H9 (cell line): ENCODE results near the gene POLR3H. TPM values are rescaled to one million over a fixed set of nuclear protein-coding genes. Genes with fewer than 3 reads are reported as not detected.
"Not testable (repeated sequence)": the region's sequence is repeated elsewhere in the genome, so short reads cannot be mapped to it uniquely, and the experiment has no call there.

Experiments
- DNase-seq: peaks from one replicate; pipeline ENCODE4 v3.0.0-alpha.2; 2017
- H2AFZ ChIP-seq: one replicate; pipeline ENCODE4 v1.6.1; 2013; ENCODE audit warnings: mild to moderate bottlenecking, low read length, control low read depth, moderate library complexity
- H2AK5ac ChIP-seq: 2 replicates; pipeline ENCODE4 v1.6.1; 2013; ENCODE audit warnings: low read length, control low read depth, mixed read lengths; ENCODE audit not compliant: insufficient read length
- H2BK120ac ChIP-seq: one replicate; pipeline ENCODE4 v1.6.1; 2013; ENCODE audit warnings: low read depth, mild to moderate bottlenecking, low read length, control low read depth, inconsistent platforms; ENCODE audit not compliant: poor library complexity, severe bottlenecking
- H2BK12ac ChIP-seq: 2 replicates; pipeline ENCODE4 v1.6.1; 2013; ENCODE audit warnings: low read length, control low read depth, mixed read lengths, low read depth; ENCODE audit not compliant: insufficient read length
- H2BK15ac ChIP-seq: 2 replicates; pipeline ENCODE4 v1.6.1; 2013; ENCODE audit warnings: low read depth, low read length, control low read depth
- H2BK20ac ChIP-seq: one replicate; pipeline ENCODE4 v1.6.1; 2013; ENCODE audit warnings: low read depth, mild to moderate bottlenecking, low read length, control low read depth, inconsistent platforms; ENCODE audit not compliant: poor library complexity, severe bottlenecking
- H2BK5ac ChIP-seq: 2 replicates; pipeline ENCODE4 v1.6.1; 2013; ENCODE audit warnings: low read length, control low read depth, mixed read lengths; ENCODE audit not compliant: insufficient read length
- H3K14ac ChIP-seq: 2 replicates; pipeline ENCODE4 v1.6.1; 2013; ENCODE audit warnings: low read length, control low read depth; ENCODE audit not compliant: insufficient read depth
- H3K18ac ChIP-seq: 2 replicates; pipeline ENCODE4 v1.6.1; 2013; ENCODE audit warnings: low read depth, mild to moderate bottlenecking, mixed read lengths, low read length, control low read depth; ENCODE audit not compliant: insufficient read length
- H3K23ac ChIP-seq: 2 replicates; pipeline ENCODE4 v1.6.1; 2013; ENCODE audit warnings: low read length, control low read depth, mixed read lengths, low read depth; ENCODE audit not compliant: insufficient read length
- H3K23me2 ChIP-seq: 2 replicates; pipeline ENCODE4 v1.6.1; 2013; ENCODE audit warnings: low read depth, mild to moderate bottlenecking, mixed read lengths, low read length, control low read depth; ENCODE audit not compliant: insufficient read length, poor library complexity, severe bottlenecking
- H3K27ac ChIP-seq: 2 replicates; pipeline ENCODE4 v1.5.1; 2013; ENCODE audit warnings: low read length, control low read depth, mixed read lengths, low read depth; ENCODE audit not compliant: insufficient read length
- H3K27me3 ChIP-seq: 2 replicates; pipeline ENCODE4 v1.6.1; 2013; ENCODE audit warnings: low read length, control low read depth, inconsistent platforms; ENCODE audit not compliant: insufficient read depth
- H3K4ac ChIP-seq: 2 replicates; pipeline ENCODE4 v1.6.1; 2013; ENCODE audit warnings: low read depth, mild to moderate bottlenecking, control low read depth, inconsistent platforms, low read length, moderate library complexity
- H3K4me1 ChIP-seq: 2 replicates; pipeline ENCODE4 v1.6.1; 2013; ENCODE audit warnings: low read length, control low read depth, inconsistent platforms; ENCODE audit not compliant: insufficient read depth
- H3K4me2 ChIP-seq: 2 replicates; pipeline ENCODE4 v1.6.1; 2013; ENCODE audit warnings: low read length, control low read depth, mixed read lengths; ENCODE audit not compliant: insufficient read length, insufficient read depth
- H3K56ac ChIP-seq: 2 replicates; pipeline ENCODE4 v1.6.1; 2013; ENCODE audit warnings: low read depth, mild to moderate bottlenecking, mixed read lengths, low read length, control low read depth; ENCODE audit not compliant: insufficient read length
- H3K79me1 ChIP-seq: 2 replicates; pipeline ENCODE4 v1.6.1; 2013; ENCODE audit warnings: low read depth, mild to moderate bottlenecking, moderate library complexity, low read length, control low read depth, inconsistent platforms; ENCODE audit not compliant: insufficient read depth, poor library complexity, severe bottlenecking
- H3K79me2 ChIP-seq: 2 replicates; pipeline ENCODE4 v1.6.1; 2013; ENCODE audit warnings: low read length, control low read depth, inconsistent platforms; ENCODE audit not compliant: insufficient read depth
- H3K9ac ChIP-seq: 2 replicates; pipeline ENCODE4 v1.6.1; 2013; ENCODE audit warnings: low read length, control low read depth, mixed read lengths; ENCODE audit not compliant: insufficient read length; ENCODE audit errors: extremely low read depth
- H3K9me3 ChIP-seq: one replicate; pipeline ENCODE4 v1.6.1; 2013; ENCODE audit warnings: low read depth, low read length, inconsistent platforms; ENCODE audit not compliant: control insufficient read depth
- H3T11ph ChIP-seq: one replicate; pipeline ENCODE4 v1.6.1; 2013; ENCODE audit warnings: mild to moderate bottlenecking, low read length, control low read depth, inconsistent platforms
- H4K20me1 ChIP-seq: one replicate; pipeline ENCODE4 v1.6.1; 2013; ENCODE audit not compliant: control insufficient read depth, insufficient read length, insufficient read depth
- H4K5ac ChIP-seq: 2 replicates; pipeline ENCODE4 v1.6.1; 2013; ENCODE audit warnings: low read depth, mild to moderate bottlenecking, mixed read lengths, low read length, control low read depth; ENCODE audit not compliant: insufficient read length
- H4K8ac ChIP-seq: replicated peaks from 2 replicates; pipeline ENCODE4 v1.6.1; 2013; ENCODE audit warnings: low read length, control low read depth, mixed read lengths, low read depth; ENCODE audit not compliant: insufficient read length
- H4K91ac ChIP-seq: 2 replicates; pipeline ENCODE4 v1.6.1; 2013; ENCODE audit warnings: low read depth, mild to moderate bottlenecking, moderate library complexity, mixed read lengths, low read length, control low read depth; ENCODE audit not compliant: insufficient read length
- H3K27ac Mint-ChIP-seq, 3 experiments: 2 replicates in 2 of 3; 3 replicates in 1 of 3; pipeline ENCODE4 v1.8.0; 2020 to 2021; ENCODE audit warnings: mixed read lengths in 3 of 3, mild to moderate bottlenecking in 1 of 3, moderate library complexity in 1 of 3
- H3K27me3 Mint-ChIP-seq: 2 replicates; pipeline ENCODE4 v1.8.0; 2021; ENCODE audit warnings: low read depth, mild to moderate bottlenecking, moderate library complexity, mixed read lengths
- H3K36me3 Mint-ChIP-seq, 3 experiments: 2 replicates in 2 of 3; 3 replicates in 1 of 3; pipeline ENCODE4 v1.8.0; 2020 to 2021; ENCODE audit warnings: low read depth in 3 of 3, mixed read lengths in 3 of 3; ENCODE audit not compliant: insufficient read depth in 1 of 3
- H3K4me1 Mint-ChIP-seq, 2 experiments: 2 replicates each; pipeline ENCODE4 v1.8.0; 2020; ENCODE audit warnings: mixed read lengths in 2 of 2
- H3K4me3 Mint-ChIP-seq, 2 experiments: 2 replicates in 1 of 2; 3 replicates in 1 of 2; pipeline ENCODE4 v1.8.0; 2020 to 2021; ENCODE audit warnings: mild to moderate bottlenecking in 2 of 2, mixed read lengths in 2 of 2, moderate library complexity in 1 of 2
- H3K9me3 Mint-ChIP-seq, 2 experiments: 2 replicates in 1 of 2; 3 replicates in 1 of 2; pipeline ENCODE4 v1.8.0; 2020; ENCODE audit warnings: mild to moderate bottlenecking in 2 of 2, mixed read lengths in 2 of 2, moderate library complexity in 1 of 2
- WGBS: extraction: QIAGEN DNeasy Blood & Tissue Kit; methylation state at CpG from one replicate; pipeline ENCODE4 v1.1.7; 2013; ENCODE audit warnings: missing lambda C conversion rate, low lambda C conversion rate, mixed read lengths; ENCODE audit not compliant: insufficient read length; ENCODE audit errors: extremely low coverage; 5-methylcytosine and 5-hydroxymethylcytosine counted together
- long read RNA-seq: library from polyadenylated mRNA; unstranded; transcript quantifications from one replicate; pipeline ENCODE4 v2.0.0, GENCODE V29; 2020
- total RNA-seq: library from RNA; stranded (reverse); gene quantifications from 2 replicates; pipeline ENCODE4 v1.2.1, GENCODE V29; 2021
- TF ChIP-seq, protein P1 (sequence below): fragments of 200-600 bp; sonication (generic); conservative IDR thresholded peaks from 3 replicates; pipeline ENCODE4 v1.8.0; 2021; ENCODE audit warnings: antibody characterized with exemption, mild to moderate bottlenecking

Gene POLR3H, protein sequence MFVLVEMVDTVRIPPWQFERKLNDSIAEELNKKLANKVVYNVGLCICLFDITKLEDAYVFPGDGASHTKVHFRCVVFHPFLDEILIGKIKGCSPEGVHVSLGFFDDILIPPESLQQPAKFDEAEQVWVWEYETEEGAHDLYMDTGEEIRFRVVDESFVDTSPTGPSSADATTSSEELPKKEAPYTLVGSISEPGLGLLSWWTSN
- total RNA-seq = 63.6 and 68.2 TPM in 2 replicates
- long read RNA-seq, full-length matches to known transcripts = 248 of 308 reads
- long read RNA-seq, partial matches to known transcripts = 11 of 308 reads
- long read RNA-seq, other reads (novel, unspliced or antisense) = 49 of 308 reads

DNA sequence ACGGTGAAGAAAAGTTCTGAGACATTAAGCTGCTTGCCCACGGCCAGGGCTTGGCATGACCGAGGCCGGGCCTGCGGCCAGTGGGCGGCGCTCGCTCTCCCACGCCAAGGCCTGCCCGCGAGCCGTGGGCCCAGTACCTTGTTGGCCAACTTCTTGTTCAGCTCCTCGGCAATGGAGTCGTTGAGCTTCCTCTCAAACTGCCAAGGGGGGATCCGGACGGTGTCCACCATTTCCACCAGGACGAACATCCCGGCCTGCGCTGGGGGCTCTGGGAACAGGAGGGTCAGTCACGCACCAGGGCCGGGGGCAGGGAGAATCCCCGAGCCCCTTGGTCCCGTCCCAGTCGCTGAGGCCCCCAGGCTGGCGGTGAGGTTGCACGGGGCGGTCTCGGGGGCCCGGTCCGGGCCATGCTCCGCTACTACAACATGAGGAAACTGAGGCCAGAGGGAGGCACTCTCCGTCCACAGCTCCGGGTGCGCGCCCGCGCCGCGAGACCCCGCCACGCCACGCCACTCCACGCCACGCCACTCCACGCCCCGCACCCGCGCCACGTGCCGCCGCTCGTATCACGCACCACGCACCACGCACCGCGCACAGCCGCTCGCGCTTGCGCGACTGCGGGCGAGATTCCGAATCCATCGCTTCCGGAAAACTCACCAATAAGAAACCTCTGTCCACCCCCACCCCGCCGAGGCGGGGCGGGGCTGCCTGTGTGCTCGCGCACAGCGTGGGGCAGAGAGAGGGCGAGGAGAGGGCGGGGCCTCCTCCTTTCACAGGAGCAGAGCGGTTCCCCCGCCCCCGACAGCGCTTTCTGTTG lies at the start of gene POLR3H:
TSS of gene POLR3H (minus strand) at position 617 of the 817 bp plus-strand sequence. CDS start at position 248, 369 bp downstream.
- Mint-ChIP-seq H3K36me3 (peaks cover 9 to 19% (median 14%) of the 10 kb centered on the region in 3 experiments; a peak in 6 of 7 replicates), H3K4me1 (peaks cover 17 to 27% of the 10 kb centered on the region in 2 experiments), H3K27ac (peak within 1 kb of the TSS in 2 of 3 experiments; percentile 19 to 96; a peak in 2 of 7 replicates), H3K27me3 (peaks cover 4% of the 10 kb centered on the region; the same call in 1 of the 2 replicates), H3K4me3 (peak within 1 kb of the TSS; percentile 94 to 97), H3K9me3 (no peaks in the 10 kb centered on the region)
- Histone ChIP-seq H4K91ac (no peak within 1 kb of the TSS), H3K14ac (peak within 1 kb of the TSS; percentile 38; the same call in 1 of the 2 replicates), H2BK5ac (no peak within 1 kb of the TSS), H2BK12ac (no peak within 1 kb of the TSS), H3K4ac (no peak within 1 kb of the TSS), H4K5ac (no peak within 1 kb of the TSS), H3K27ac (no peak within 1 kb of the TSS), H3K56ac (no peak within 1 kb of the TSS), H2BK20ac (no peak within 1 kb of the TSS), H4K20me1 (no peaks in the 10 kb centered on the region), H3K27me3 (no peaks in the 10 kb centered on the region), H2BK120ac (no peak within 1 kb of the TSS), H3K23ac (no peak within 1 kb of the TSS), H3K9me3 (no peaks in the 10 kb centered on the region), H3K4me1 (no peaks in the 10 kb centered on the region), H2AFZ (no peak within 1 kb of the TSS), H3K79me1 (no peaks in the 10 kb centered on the region), H2AK5ac (no peak within 1 kb of the TSS), H3K9ac (peak within 1 kb of the TSS; percentile 27), H2BK15ac (no peak within 1 kb of the TSS), H3K79me2 (peaks cover 7% of the 10 kb centered on the region), H3K18ac (peak within 1 kb of the TSS; percentile 30), H3T11ph (no peak within 1 kb of the TSS), H3K23me2 (no peaks in the 10 kb centered on the region), H3K4me2 (peak within 1 kb of the TSS; percentile 53), H4K8ac (no peak within 1 kb of the TSS)
- WGBS = no CpG with 5 or more reads among the region's 80 CpGs
- TF ChIP-seq, protein P1, sequence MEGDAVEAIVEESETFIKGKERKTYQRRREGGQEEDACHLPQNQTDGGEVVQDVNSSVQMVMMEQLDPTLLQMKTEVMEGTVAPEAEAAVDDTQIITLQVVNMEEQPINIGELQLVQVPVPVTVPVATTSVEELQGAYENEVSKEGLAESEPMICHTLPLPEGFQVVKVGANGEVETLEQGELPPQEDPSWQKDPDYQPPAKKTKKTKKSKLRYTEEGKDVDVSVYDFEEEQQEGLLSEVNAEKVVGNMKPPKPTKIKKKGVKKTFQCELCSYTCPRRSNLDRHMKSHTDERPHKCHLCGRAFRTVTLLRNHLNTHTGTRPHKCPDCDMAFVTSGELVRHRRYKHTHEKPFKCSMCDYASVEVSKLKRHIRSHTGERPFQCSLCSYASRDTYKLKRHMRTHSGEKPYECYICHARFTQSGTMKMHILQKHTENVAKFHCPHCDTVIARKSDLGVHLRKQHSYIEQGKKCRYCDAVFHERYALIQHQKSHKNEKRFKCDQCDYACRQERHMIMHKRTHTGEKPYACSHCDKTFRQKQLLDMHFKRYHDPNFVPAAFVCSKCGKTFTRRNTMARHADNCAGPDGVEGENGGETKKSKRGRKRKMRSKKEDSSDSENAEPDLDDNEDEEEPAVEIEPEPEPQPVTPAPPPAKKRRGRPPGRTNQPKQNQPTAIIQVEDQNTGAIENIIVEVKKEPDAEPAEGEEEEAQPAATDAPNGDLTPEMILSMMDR = peak; percentile 53
- peak; percentile 98 for DNase-seq

DNA sequence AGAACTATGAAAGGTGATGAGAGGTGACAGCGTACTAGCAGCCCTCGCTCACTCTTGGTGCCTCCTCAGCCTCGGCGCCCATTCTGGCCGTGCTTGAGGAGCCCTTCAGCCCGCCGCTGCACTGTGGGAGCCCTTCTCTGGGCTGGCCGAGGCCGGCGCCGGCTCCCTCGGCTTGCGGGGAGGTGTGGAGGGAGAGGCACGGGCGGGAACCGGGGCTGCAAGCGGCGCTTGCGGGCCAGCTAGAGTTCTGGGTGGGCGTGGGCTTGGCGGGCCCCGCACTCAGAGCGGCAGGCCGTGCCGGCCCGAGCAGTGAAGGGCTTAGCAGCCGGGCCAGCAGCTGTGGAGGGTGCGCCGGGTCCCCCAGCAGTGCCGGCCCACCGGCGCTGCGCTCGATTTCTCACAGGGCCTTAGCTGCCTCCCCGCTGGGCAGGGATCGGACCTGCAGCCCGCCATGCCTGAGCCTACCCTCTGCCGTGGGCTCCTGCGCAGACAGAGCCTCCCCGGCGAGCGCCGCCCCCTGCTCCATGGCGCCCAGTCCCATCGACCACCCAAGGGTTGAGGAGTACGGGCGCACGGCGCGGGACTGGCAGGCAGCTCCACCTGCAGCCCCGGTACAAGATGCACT lies 49.2 kb upstream of the POLR3H start:
- not testable (repeated sequence) for H2AK5ac ChIP-seq, H3K27ac Mint-ChIP-seq, H3K9me3 ChIP-seq, H4K91ac ChIP-seq, H2BK5ac ChIP-seq, H3K9me3 Mint-ChIP-seq, H3K79me1 ChIP-seq, H4K20me1 ChIP-seq, H3T11ph ChIP-seq, DNase-seq, H3K23me2 ChIP-seq, H2BK120ac ChIP-seq, H3K23ac ChIP-seq, H2BK12ac ChIP-seq, H3K14ac ChIP-seq, H3K4ac ChIP-seq, H4K5ac ChIP-seq, H3K9ac ChIP-seq, H2BK15ac ChIP-seq, H3K27ac ChIP-seq, H3K56ac ChIP-seq, H3K36me3 Mint-ChIP-seq, H4K8ac ChIP-seq, H3K27me3 ChIP-seq, H3K4me2 ChIP-seq, H2BK20ac ChIP-seq, H3K4me3 Mint-ChIP-seq, H3K4me1 ChIP-seq, H2AFZ ChIP-seq, H3K79me2 ChIP-seq, H3K18ac ChIP-seq
- Mint-ChIP-seq H3K27me3 (peaks cover 11% of the 10 kb centered on the region), H3K4me1 (peaks cover 7 to 10% of the 10 kb centered on the region in 2 experiments)
- WGBS = no CpG with 5 or more reads among the region's 51 CpGs
